Bronchus fibroblast of lung (primary cell): ENCODE data around the gene FSIP2. TPM values are rescaled to one million over a fixed set of nuclear protein-coding genes. Genes with fewer than 3 reads are reported as not detected.

Experiments
- total RNA-seq: library from RNA; depleted of rRNA; stranded (reverse); fragments of >200 nt; gene quantifications from 2 replicates; pipeline ENCODE4 v1.2.3, GENCODE V29; 2015

FSIP2 gene
- total RNA-seq: under 0.01 and 0.15 TPM in 2 replicates

GRCh38 chr2:185738679-185739472 lies at the start of gene FSIP2:
Gene FSIP2 (plus strand): TSS chr2:185738804. CDS start chr2:185738895, 91 bp downstream.

